Fibroblast of lung (primary cell): ENCODE results near the gene MFSD6L. TPM values are rescaled to one million over a fixed set of nuclear protein-coding genes. Genes with fewer than 3 reads are reported as not detected.

ENCODE experiments used
- DNase-seq, 2 donors: peaks; one replicate each; pipeline versions ENCODE4 v3.0.0 to v3.0.0-alpha.2; 2010; ENCODE audit warnings: low read depth in 2 of 2
- H2AFZ ChIP-seq: 2 replicates; pipeline ENCODE4 v1.5.1; 2012; ENCODE audit warnings: low read length, control low read depth, inconsistent platforms
- H3K27ac ChIP-seq: 2 replicates; pipeline ENCODE4 v1.5.1; 2011; ENCODE audit warnings: low read length, control low read depth; ENCODE audit not compliant: insufficient read depth
- H3K27me3 ChIP-seq: 2 replicates; pipeline ENCODE4 v1.5.1; 2011; ENCODE audit warnings: mild to moderate bottlenecking, low read length; ENCODE audit not compliant: control insufficient read depth, insufficient read depth
- H3K36me3 ChIP-seq: 2 replicates; pipeline ENCODE4 v1.5.1; 2011; ENCODE audit warnings: low read length; ENCODE audit not compliant: control insufficient read depth, insufficient read depth
- H3K4me1 ChIP-seq: 2 replicates; pipeline ENCODE4 v1.5.1; 2011; ENCODE audit warnings: low read length; ENCODE audit not compliant: control insufficient read depth, insufficient read depth; ENCODE audit errors: extremely low read depth
- H3K4me2 ChIP-seq: 2 replicates; pipeline ENCODE4 v1.5.1; 2011; ENCODE audit warnings: low read length, control low read depth; ENCODE audit not compliant: insufficient read depth; ENCODE audit errors: extremely low read depth
- H3K4me3 ChIP-seq, 4 experiments: fragments of 200-600 bp in 1 of 4; sonication (generic) in 1 of 4; replicated peaks in 1 of 4; 2 replicates each; pipeline ENCODE4 v1.5.1; 2011 to 2016; ENCODE audit warnings: low read length in 4 of 4, low read depth in 3 of 4, mild to moderate bottlenecking in 3 of 4, control low read depth in 2 of 4, inconsistent platforms in 1 of 4, mixed read lengths in 1 of 4; ENCODE audit not compliant: insufficient read depth in 1 of 4; ENCODE audit errors: control extremely low read depth in 1 of 4
- H3K79me2 ChIP-seq: 2 replicates; pipeline ENCODE4 v1.5.1; 2012; ENCODE audit warnings: mild to moderate bottlenecking, low read length, inconsistent platforms; ENCODE audit not compliant: control insufficient read depth, insufficient read depth
- H3K9ac ChIP-seq: 2 replicates; pipeline ENCODE4 v1.5.1; 2011; ENCODE audit warnings: mild to moderate bottlenecking, low read length, control low read depth; ENCODE audit not compliant: insufficient read depth
- H3K9me3 ChIP-seq: 2 replicates; pipeline ENCODE4 v1.5.1; 2012; ENCODE audit warnings: low read depth, low read length; ENCODE audit not compliant: control insufficient read depth, insufficient read depth
- H4K20me1 ChIP-seq: 2 replicates; pipeline ENCODE4 v1.5.1; 2011; ENCODE audit warnings: low read length; ENCODE audit not compliant: control insufficient read depth, insufficient read depth; ENCODE audit errors: extremely low read depth
- EZH2 ChIP-seq: IDR thresholded peaks from 2 replicates; pipeline ENCODE4 v1.5.1; 2012; ENCODE audit warnings: low read length, control low read depth, mild to moderate bottlenecking; ENCODE audit errors: missing control alignments
- polyA plus RNA-seq, 2 donors: library from polyadenylated mRNA; depleted of rRNA in 1 of 2; stranded (reverse) in 1 of 2; unstranded in 1 of 2; fragments of >200 nt; gene quantifications; 2 replicates each; pipeline ENCODE4 v1.2.1, GENCODE V29; 2011 to 2012; ENCODE audit warnings: missing spikeins in 1 of 2
- total RNA-seq: library from RNA; depleted of rRNA; stranded (reverse); fragments of >200 nt; gene quantifications from 2 replicates; pipeline ENCODE4 v1.2.1, GENCODE V29; 2014
- TF ChIP-seq, protein P1 (sequence below), 2 donors: IDR thresholded peaks in 1 of 2; conservative IDR thresholded peaks in 1 of 2; 1 replicate in 1 of 2; 2 replicates in 1 of 2; pipeline ENCODE4 v1.5.1; 2011 to 2012; ENCODE audit warnings: low read length in 2 of 2, control low read depth in 1 of 2, inconsistent platforms in 1 of 2, low read depth in 1 of 2, mild to moderate bottlenecking in 1 of 2

The MFSD6L gene
- total and polyA plus RNA-seq, 2 donors (not counting 1 experiment from before 2014, with no cell fraction given): not detected

DNA sequence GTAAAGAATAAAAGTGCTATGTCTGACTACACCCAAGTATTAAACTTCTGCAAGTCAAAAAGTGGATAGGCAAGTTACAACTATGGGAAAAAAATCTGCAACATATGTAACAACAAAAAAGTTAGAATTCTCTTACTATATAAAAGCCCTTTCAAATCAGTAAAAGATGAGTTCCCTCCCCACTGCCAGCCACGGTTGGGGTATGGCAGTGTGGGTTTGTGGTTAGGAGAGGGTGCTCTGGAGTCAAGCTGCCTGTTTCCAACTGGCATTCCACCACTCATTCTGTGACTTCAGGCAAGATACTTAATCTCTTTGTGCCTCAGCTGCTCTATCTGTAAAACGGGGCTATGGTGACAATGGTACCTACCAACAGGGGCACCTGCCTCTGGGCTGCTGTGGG is 26.6 kb upstream of the MFSD6L start:
- no peak overlapping the region for H3K4me3 ChIP-seq
- H3K9ac ChIP-seq: no peak overlapping the region
- no peaks in the 10 kb centered on the region for H4K20me1 ChIP-seq
- no peak overlapping the region for H3K27ac ChIP-seq
- H3K4me2 ChIP-seq: no peak overlapping the region
- H2AFZ ChIP-seq: no peak overlapping the region
- TF ChIP-seq EZH2: no peak
- no peak for DNase-seq
- no peaks in the 10 kb centered on the region for H3K36me3 ChIP-seq
- no peaks in the 10 kb centered on the region for H3K4me1 ChIP-seq
- no peaks in the 10 kb centered on the region for H3K79me2 ChIP-seq
- H3K27me3 ChIP-seq: no peaks in the 10 kb centered on the region
- H3K9me3 ChIP-seq: no peaks in the 10 kb centered on the region

DNA sequence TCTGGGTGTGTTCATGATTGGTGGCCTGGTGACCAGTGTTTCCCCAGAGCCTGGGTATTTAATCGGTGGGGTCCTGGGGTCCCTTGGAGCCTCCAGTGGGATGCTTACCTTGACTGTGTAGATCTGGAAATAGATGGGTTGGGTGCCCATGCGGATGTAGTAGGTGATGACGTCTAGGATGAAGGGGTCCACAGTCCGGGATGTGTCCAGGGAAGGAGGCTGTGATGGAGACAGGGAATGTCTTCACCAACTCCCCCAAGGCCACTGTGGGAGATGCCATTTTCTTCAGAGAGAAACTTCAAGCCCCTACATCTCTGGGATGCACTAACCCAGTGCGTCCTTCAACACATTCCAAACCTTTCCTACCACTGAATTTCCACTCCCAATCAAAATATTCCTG is 24.1 kb upstream of the MFSD6L start:
- Histone ChIP-seq H3K27ac (no peak overlapping the region), H3K9ac (no peak overlapping the region), H3K27me3 (no peaks in the 10 kb centered on the region), H4K20me1 (no peaks in the 10 kb centered on the region), H3K9me3 (no peaks in the 10 kb centered on the region), H3K4me3 (no peak overlapping the region), H2AFZ (no peak overlapping the region), H3K4me1 (no peaks in the 10 kb centered on the region), H3K79me2 (no peaks in the 10 kb centered on the region), H3K36me3 (no peaks in the 10 kb centered on the region), H3K4me2 (no peak overlapping the region)
- TF ChIP-seq, protein P1, sequence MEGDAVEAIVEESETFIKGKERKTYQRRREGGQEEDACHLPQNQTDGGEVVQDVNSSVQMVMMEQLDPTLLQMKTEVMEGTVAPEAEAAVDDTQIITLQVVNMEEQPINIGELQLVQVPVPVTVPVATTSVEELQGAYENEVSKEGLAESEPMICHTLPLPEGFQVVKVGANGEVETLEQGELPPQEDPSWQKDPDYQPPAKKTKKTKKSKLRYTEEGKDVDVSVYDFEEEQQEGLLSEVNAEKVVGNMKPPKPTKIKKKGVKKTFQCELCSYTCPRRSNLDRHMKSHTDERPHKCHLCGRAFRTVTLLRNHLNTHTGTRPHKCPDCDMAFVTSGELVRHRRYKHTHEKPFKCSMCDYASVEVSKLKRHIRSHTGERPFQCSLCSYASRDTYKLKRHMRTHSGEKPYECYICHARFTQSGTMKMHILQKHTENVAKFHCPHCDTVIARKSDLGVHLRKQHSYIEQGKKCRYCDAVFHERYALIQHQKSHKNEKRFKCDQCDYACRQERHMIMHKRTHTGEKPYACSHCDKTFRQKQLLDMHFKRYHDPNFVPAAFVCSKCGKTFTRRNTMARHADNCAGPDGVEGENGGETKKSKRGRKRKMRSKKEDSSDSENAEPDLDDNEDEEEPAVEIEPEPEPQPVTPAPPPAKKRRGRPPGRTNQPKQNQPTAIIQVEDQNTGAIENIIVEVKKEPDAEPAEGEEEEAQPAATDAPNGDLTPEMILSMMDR (conservative IDR thresholded peaks at IDR 0.05 in 1 of 2, IDR thresholded peaks at IDR 0.05 in 1 of 2; ENCODE audit: low read depth in 1 of 2, low read length in 2 of 2): no peak
- TF ChIP-seq EZH2: no peak
- DNase-seq: no peak

DNA sequence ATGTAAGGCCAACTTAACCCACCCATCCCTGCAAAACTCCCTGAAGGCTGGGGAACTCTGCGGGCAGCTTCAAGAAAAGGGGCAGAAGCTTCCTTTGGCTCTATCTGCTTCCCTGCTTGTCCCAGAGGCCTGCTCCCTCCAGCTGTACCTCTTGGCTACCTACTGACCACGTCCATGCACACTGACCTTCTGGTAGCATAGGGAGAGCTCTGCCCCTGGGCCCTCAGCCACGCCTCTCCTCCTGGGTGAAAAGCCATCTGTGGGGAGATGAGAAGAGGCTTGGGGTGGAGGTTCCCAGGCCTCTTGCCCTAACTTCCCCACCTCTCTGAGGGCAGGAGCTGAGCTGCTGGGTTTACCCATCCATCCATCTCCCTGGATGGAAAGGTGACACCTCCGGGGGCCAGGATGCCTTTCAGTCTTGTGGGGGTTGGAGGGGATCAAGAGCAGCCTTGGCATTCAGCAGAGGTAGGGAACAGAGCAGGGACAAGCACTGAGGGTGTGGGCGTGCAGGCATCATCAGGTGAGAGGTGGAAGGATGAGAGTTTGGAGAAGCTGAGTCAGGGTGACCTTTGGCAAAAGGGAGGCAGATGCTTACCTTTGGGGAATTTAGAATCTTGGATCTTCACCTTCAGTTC is 23.4 kb upstream of the MFSD6L start:
- TF ChIP-seq, protein P1 (conservative IDR thresholded peaks at IDR 0.05 in 1 of 2, IDR thresholded peaks at IDR 0.05 in 1 of 2; ENCODE audit: low read depth in 1 of 2, low read length in 2 of 2): no peak
- no peak for TF ChIP-seq EZH2
- Histone ChIP-seq H4K20me1 (no peaks in the 10 kb centered on the region), H2AFZ (no peak overlapping the region), H3K27me3 (no peaks in the 10 kb centered on the region), H3K4me1 (no peaks in the 10 kb centered on the region), H3K9me3 (no peaks in the 10 kb centered on the region), H3K27ac (no peak overlapping the region), H3K4me2 (no peak overlapping the region), H3K4me3 (no peak overlapping the region), H3K79me2 (no peaks in the 10 kb centered on the region), H3K36me3 (no peaks in the 10 kb centered on the region), H3K9ac (no peak overlapping the region)
- DNase-seq: no peak
